WTC11 (cell line): ENCODE results near the gene FOXF2.

Experiments
- CREB1 ChIP-seq: sonication (generic); formaldehyde crosslinking; IDR thresholded peaks from 2 replicates; pipeline ENCODE4 v1.8.0; 2023; ENCODE audit warnings: mild to moderate bottlenecking, missing genetic modification reagents
- CTCF ChIP-seq: fragments of 200-600 bp; IDR thresholded peaks from 2 replicates; pipeline ENCODE4 v1.8.0; 2022; ENCODE audit warnings: antibody characterized with exemption
- JUN ChIP-seq: sonication (generic); formaldehyde crosslinking; IDR thresholded peaks from 2 replicates; pipeline ENCODE4 v1.8.0; 2023; ENCODE audit warnings: mild to moderate bottlenecking, missing genetic modification reagents
- MLX ChIP-seq: sonication (generic); formaldehyde crosslinking; IDR thresholded peaks from 2 replicates; pipeline ENCODE4 v1.8.1; 2023; ENCODE audit warnings: mild to moderate bottlenecking, missing genetic modification reagents, moderate library complexity
- ZSCAN18 ChIP-seq: fragments of 250-450 bp; sonication (Bioruptor Pico); IDR thresholded peaks from 2 replicates; pipeline ENCODE4 v2.1.2; 2022; ENCODE audit warnings: mild to moderate bottlenecking, moderate library complexity

- TF ChIP-seq JUN (no peak), MLX (CRISPR knock-in tag) (no peak), CTCF (no peak), ZSCAN18 (CRISPR knock-in tag) (no peak), CREB1 (CRISPR knock-in tag) (no peak)
Observed at GRCh38 chr6:1415416-1416063, 26.2 kb downstream of the FOXF2 start.
